ENCODE data around the gene EPO.

- TF ChIP-seq CTCF (IDR thresholded peaks at IDR 0.05) (no peak), EZH2phosphoT487 (IDR thresholded peaks at IDR 0.05) (no peak), EZH2 (IDR thresholded peaks at IDR 0.05) (no peak)
These were observed 42.7 kb upstream of the EPO start for GRCh38 chr7:100677308-100678267.

All from neural progenitor cell (in vitro differentiated cells).